ENCODE data around the gene CELA2B.
"Not testable (repeated sequence)": the region's sequence is repeated elsewhere in the genome, so short reads cannot be mapped to it uniquely, and the experiment has no call there.

The CELA2B gene

DNA sequence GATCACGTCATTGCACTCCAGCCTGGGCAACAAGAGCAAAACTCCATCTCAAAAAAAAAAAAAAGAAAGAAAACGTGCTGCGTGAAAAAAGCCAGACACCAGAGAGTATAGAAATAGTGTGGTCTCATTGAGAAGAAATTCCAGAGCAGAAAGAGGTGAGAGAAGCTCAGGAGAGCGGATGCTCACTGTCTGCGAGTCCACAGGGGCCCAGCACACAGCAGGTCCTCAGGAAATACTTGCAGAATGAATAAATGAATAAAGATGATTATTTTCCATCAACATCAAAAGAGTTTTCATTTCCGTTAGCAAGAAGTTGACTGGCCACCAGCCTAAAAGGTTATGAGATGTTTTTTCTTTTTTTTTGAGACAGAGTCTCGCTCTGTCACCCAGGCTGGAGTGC lies 33.7 kb downstream of the CELA2B start:
- TF ChIP-seq, protein P1, sequence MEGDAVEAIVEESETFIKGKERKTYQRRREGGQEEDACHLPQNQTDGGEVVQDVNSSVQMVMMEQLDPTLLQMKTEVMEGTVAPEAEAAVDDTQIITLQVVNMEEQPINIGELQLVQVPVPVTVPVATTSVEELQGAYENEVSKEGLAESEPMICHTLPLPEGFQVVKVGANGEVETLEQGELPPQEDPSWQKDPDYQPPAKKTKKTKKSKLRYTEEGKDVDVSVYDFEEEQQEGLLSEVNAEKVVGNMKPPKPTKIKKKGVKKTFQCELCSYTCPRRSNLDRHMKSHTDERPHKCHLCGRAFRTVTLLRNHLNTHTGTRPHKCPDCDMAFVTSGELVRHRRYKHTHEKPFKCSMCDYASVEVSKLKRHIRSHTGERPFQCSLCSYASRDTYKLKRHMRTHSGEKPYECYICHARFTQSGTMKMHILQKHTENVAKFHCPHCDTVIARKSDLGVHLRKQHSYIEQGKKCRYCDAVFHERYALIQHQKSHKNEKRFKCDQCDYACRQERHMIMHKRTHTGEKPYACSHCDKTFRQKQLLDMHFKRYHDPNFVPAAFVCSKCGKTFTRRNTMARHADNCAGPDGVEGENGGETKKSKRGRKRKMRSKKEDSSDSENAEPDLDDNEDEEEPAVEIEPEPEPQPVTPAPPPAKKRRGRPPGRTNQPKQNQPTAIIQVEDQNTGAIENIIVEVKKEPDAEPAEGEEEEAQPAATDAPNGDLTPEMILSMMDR (conservative IDR thresholded peaks at IDR 0.05; ENCODE audit: low read depth, low read length) = no peak
- H3K4me3 ChIP-seq (ENCODE audit: low read length) = no peak overlapping the region
- DNase-seq (ENCODE audit: low read depth) = no peak

DNA sequence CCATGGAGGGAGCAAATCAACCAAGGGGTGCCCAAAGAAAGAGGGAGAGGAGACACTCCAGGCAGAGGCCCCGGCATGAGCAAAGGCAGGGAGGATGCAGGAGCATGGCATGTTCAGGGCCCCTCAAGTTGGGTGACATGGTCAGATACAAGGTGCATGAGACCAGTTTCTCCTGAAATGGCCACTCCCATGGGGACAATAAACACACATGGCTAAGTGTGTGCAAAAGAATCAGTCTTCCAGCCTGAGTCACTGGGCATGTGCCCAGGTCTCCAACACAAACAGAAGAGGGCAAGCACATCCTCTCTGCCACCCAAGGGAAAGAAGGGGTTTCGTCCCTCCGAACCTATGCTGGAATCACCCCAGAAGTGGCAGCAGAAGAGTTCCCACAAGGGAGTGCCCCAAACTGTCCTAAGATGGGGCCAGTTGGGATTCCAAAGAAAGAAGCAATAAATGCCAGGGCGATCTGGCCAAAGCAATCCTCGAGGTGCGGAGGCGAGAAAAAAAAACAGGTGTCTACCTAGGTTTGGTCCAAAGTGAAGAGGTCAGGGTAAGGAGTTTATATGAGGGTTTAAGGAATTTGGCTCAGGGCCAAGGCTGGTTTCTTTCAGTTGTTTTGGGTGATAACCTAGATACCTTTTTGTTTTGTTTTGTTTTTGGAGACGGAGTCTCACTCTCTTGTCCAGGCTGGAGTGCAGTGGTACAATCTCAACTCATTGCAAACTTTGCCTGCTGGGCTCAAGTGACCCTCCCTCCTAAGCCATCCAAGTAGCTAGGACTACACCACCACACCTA lies 34.9 kb downstream of the CELA2B start:
- DNase-seq (ENCODE audit: low read depth) = no peak
- TF ChIP-seq, protein P1 (conservative IDR thresholded peaks at IDR 0.05; ENCODE audit: low read depth, low read length) = no peak
- H3K4me3 ChIP-seq (ENCODE audit: low read length) = no peak overlapping the region

DNA sequence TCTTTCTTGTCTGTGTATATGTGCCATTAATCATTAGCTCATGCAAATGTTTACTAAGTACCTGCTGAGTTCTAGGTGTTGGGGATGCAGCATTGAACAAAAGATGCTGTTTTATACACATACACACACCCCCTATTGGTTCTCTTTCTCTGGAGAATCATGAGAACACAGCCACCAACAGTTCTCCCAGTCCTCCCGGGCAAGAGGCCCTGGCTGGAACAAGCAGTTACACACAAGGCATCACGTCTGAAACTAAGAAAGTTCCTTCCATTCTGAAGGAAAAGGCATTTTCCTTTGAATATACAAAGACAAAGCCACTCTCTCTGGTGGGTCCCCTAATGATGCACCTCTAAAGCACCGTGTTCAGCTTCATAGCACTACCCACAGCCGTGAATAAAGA lies 37.3 kb downstream of the CELA2B start:
- TF ChIP-seq, protein P1 (conservative IDR thresholded peaks at IDR 0.05; ENCODE audit: low read depth, low read length) = no peak
- H3K4me3 ChIP-seq (ENCODE audit: low read length) = no peak overlapping the region
- no peak for DNase-seq (ENCODE audit: low read depth)

DNA sequence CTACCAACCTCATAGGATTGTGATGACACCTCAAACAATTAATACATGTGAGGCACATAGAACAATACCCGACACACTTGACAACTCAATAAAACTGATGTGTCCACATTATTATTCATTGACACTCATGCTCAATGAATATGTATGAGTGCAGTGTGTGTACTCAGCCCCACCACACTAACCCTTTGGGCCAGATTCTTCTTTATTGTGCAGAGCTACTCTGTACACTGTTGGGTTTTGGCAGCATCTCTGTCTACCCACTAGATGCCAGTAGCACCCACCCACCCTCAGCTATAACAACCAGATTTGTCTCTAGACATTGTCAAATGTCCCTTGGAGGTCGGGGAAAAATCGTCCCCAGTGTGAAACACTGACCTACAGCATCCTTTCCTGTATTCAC lies 38.0 kb downstream of the CELA2B start:
- TF ChIP-seq, protein P1 (conservative IDR thresholded peaks at IDR 0.05; ENCODE audit: low read depth, low read length) = no peak
- no peak for DNase-seq (ENCODE audit: low read depth)
- no peak overlapping the region for H3K4me3 ChIP-seq (ENCODE audit: low read length)

DNA sequence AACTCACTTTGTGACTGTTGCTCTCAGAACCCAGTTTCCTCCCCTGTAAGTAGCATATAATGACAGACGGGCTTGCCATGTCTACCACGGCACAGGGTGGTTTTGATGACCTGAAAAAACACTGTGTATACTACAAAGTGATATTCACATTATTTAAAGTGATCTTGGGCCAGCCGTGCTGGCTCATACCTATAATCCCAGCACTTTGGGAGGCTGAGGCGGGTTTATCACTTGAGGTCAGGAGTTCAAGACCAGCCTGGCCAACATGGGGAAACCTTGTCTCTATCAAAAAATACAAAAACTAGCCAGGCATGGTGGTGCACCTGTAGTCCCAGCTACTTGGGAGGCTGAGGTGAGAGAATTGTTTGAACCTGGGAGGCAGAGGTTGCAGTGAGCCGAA lies 38.7 kb downstream of the CELA2B start:
- not testable (repeated sequence) for DNase-seq (ENCODE audit: low read depth)

DNA sequence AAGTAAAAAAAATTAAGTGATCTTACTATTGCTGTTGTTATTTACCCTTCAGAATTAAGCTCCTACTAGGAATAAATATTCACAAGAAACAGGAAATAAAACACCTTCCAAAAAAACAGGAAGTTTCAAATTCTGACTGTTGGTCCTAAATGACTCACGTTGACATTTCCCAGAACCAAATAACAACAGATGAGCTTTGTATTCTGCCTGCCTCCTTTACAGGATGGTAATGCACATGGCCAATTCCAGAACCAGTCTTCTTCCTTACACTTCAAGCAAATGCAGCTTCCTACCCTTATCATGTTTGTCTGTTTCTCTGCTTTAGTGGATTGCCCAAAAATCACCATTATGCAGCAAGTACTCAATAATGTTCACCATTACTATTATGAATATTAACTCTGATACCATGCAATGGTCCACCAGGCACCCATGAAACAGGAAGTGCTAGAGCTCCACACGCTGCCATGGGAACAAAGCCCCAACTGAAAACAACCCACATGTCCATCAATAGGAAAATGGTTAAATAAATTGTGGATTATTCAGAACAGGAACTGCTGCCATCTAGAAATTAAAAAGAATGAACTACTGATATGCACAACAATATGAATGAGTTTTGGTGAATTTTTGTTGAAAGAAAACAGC lies 39.2 kb downstream of the CELA2B start:
- H3K4me3 ChIP-seq (ENCODE audit: low read length) = no peak overlapping the region
- TF ChIP-seq, protein P1 (conservative IDR thresholded peaks at IDR 0.05; ENCODE audit: low read depth, low read length) = no peak
- no peak for DNase-seq (ENCODE audit: low read depth)

More for the DNA sequence above, 38.7 kb downstream of the CELA2B start:
- not testable (repeated sequence) for H3K4me3 ChIP-seq (ENCODE audit: low read length)

DNA sequence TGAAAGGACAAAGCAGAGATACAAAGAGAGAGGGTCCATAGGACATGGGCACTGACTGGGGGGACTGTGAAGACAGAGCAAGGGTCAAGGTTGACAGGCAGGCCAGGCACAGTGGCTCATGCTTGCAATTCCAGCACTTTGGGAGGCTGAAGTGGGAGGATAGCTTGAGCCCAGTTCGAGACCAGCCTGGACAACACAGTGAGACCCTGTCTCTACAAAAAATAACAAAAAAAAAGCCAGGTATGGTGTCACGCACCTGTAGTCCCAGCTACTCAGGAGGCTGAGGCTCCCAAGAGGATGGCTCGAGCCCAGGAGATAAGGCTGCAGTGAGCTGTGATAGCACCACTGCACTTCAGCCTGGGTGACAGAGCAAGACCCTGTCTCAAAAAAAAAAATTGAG lies 43.7 kb downstream of the CELA2B start:
- TF ChIP-seq, protein P1 (conservative IDR thresholded peaks at IDR 0.05; ENCODE audit: low read depth, low read length) = no peak
- no peak overlapping the region for H3K4me3 ChIP-seq (ENCODE audit: low read length)
- no peak for DNase-seq (ENCODE audit: low read depth)

DNA sequence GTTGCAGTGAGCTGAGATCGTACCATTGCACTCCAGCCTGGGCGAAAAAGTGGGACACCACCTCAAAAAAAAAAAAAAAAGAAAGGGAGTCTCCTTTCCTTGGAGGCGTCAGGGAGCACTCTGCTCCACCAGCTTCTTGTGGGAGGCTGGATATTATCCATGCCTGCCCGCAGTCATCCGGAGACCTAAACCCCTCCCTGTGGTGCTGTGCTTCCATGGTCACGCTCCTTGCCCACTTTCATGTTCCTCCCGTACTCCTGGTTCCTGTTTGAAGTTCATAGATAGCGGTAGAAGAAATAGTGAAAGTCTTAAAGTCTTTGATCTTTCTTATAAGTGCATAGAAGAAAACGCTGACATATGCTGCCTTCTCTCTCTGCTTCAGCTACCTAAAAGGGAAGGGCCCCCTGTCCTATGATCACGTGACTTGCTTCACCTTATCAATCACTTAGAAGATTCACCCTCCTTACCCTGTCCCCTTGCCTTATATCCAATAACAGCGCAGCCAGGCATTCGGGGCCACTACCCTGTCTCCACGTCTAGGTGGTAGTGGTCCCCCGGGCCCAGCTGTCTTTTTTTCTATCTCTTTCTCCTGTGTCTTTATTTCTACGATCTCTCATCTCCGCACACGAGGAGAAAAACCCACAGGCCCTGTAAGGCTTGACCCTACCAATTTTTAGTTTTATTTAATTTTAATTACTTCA lies 45.5 kb downstream of the CELA2B start:
- not testable (repeated sequence) for DNase-seq (ENCODE audit: low read depth); H3K4me3 ChIP-seq (ENCODE audit: low read length)

All from retinal pigment epithelial cell (primary cell).